HEK293T (cell line): ENCODE results near the gene HEPN1.

Experiments
- BHLHE40 ChIP-seq: fragments of 450-650 bp; IDR thresholded peaks from 2 replicates; pipeline ENCODE4 v1.6.1; 2016; ENCODE audit warnings: mild to moderate bottlenecking, moderate library complexity, borderline replicate concordance
- CTBP1 ChIP-seq: fragments of 450-650 bp; IDR thresholded peaks from 2 replicates; pipeline ENCODE4 v1.6.1; 2016; ENCODE audit warnings: borderline replicate concordance
- FOXA1 ChIP-seq: fragments of 450-650 bp; IDR thresholded peaks from 2 replicates; pipeline ENCODE4 v1.6.1; 2016; ENCODE audit warnings: mild to moderate bottlenecking
- FOXM1 ChIP-seq: fragments of 450-650 bp; IDR thresholded peaks from 2 replicates; pipeline ENCODE4 v1.6.1; 2017; ENCODE audit warnings: mild to moderate bottlenecking, borderline replicate concordance
- LEF1 ChIP-seq: fragments of 450-650 bp; IDR thresholded peaks from 2 replicates; pipeline ENCODE4 v1.6.1; 2017; ENCODE audit warnings: mild to moderate bottlenecking, borderline replicate concordance
- PKNOX1 ChIP-seq: fragments of 450-650 bp; IDR thresholded peaks from 2 replicates; pipeline ENCODE4 v1.6.1; 2016
- SP1 ChIP-seq: fragments of 450-650 bp; IDR thresholded peaks from 2 replicates; pipeline ENCODE4 v1.6.1; 2017
- SUZ12 ChIP-seq: fragments of 450-650 bp; IDR thresholded peaks from 2 replicates; pipeline ENCODE4 v1.6.1; 2016; ENCODE audit warnings: mild to moderate bottlenecking
- TARDBP ChIP-seq: fragments of 450-650 bp; IDR thresholded peaks from 2 replicates; pipeline ENCODE4 v1.6.1; 2016
- ZNF384 ChIP-seq: fragments of 450-650 bp; IDR thresholded peaks from 2 replicates; pipeline ENCODE4 v1.6.1; 2016

- TF ChIP-seq CTBP1 (no peak), BHLHE40 (no peak), SP1 (no peak), TARDBP (no peak), PKNOX1 (no peak), FOXM1 (no peak), SUZ12 (no peak), FOXA1 (no peak), LEF1 (no peak), ZNF384 (no peak)
These were observed 23.6 kb downstream of the HEPN1 start for GRCh38 chr11:124942466-124943253.
